Heart left ventricle (tissue), 13 donors: Measurements from ENCODE around the gene LIMK2.

Experiments used
- CTCF ChIP-seq, 12 donors: fragments of 200-600 bp; sonication (generic) in 4 of 12; IDR thresholded peaks; one replicate each; pipeline versions ENCODE4 v1.5.0 to v1.8.0; 2018 to 2022; ENCODE audit warnings: antibody characterized with exemption in 12 of 12, mild to moderate bottlenecking in 5 of 12
- POLR2A ChIP-seq, 2 donors: fragments of 450-650 bp; IDR thresholded peaks; one replicate each; pipeline ENCODE4 v1.6.1; 2017; ENCODE audit warnings: antibody characterized with exemption in 2 of 2, mild to moderate bottlenecking in 2 of 2, moderate library complexity in 2 of 2
- donor health status: ischemic (EF 13 %, LVEDD 7.1; RV severe dilation, severe dysfunction).
- donor health status: DM: no; HTN: yes; CAD: no.
- donor health status: DM: no; HTN: no; CAD: no.
- donor health status: ischemic (EF 25% LVEDD 6.9; RV normal size, moderate dysfunction).
- donor health status: ischemic (EF 25% LVEDD 5.7; RV mildly dilated, moderate dysfunction).
- donor health status: ischemic (EF 35%, LVEDD 5.7; RV mildly dilated, moderate dysfunction).
- donor health status: nonischemic (EF 11% LVEDD 7.7; RV severe dilation, severe dysfunction).
- donor health status: DM: yes; HTN: yes; CAD: no.
- donor health status: PGD.
- donor health status: ischemic (EF 29% LVEDD 5.4; RV normal size, mild dysfunction).
- donor health status: nonischemic (EF 23%, LVEDD 6.1; RV moderate dilation, normal function).

DNA sequence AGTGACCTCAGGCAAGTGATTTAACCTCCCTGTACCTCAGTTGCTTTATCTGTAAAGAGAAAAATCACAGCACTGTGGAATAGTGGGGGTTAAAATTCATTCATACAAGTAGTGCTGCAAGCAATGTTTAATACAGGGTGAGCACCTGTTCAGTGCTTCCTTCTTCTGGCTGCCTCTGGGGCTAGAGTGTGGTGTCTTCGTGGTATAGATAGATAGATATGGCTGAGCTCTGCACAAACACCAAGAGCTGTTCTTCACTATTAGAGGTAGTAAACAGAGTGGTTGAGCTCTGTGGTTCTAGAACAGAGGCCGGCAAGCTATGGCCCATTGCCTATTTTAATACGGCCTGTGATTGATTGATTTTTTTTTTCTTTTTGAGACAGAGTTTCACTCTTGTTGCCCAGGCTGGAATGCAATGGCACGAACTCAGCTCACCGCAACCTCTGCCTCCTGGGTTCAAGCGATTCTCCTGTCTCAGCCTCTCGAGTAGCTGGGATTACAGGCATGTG, 32.9 kb downstream of the LIMK2 start:
- TF ChIP-seq CTCF (IDR thresholded peaks at IDR 0.05) (no peak), POLR2A (IDR thresholded peaks at IDR 0.05) (no peak)
